ENCODE results near the gene MSRB3. TPM values are rescaled to one million over a fixed set of nuclear protein-coding genes. Genes with fewer than 3 reads are reported as not detected.

Gene MSRB3
- total and polyA plus RNA-seq, 10 of the 15 experiments (the other 5 are each of a cell fraction or from before 2014, with no cell fraction given), result 0.07 to 2.7 (median 1.3) TPM

DNA sequence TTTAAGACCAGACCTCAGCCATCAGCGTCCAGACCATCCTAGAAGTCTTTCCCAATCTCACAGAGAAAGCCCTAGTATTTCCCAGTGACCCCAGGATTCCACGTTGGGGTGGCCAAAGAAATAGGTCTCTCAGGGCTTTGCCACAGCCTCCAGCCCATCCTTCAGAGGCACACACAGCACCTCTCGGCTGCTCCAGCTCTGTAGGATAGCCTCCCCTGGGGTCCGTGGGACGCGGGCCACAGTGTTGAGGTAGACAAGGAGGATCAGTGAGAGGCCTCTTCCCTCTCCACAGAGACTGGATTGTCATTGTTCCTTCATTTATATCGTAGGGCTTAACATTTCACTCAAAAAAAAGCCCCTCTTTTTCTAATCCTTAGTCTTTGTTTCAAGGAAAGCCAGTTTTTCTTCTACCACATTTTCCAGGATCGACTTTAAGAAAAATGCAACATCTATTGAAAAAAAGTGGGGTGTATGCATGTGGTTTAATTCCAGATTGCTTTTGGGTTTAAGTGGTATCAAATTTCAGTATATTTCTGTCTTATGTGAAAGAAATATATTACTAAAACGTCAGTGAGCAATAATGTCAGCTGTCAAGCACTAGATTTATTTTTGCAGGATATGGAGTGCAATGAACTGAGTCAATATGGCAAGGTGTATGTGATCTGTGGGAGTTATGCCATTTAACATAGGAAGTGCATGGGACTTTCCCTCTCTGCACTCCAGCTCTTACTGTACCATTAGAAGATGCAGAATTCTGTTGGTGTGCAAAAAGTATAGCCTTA is 187.5 kb downstream of the MSRB3 start:
- Histone ChIP-seq H3K27ac (ENCODE audit: control insufficient read depth, insufficient read depth) (no peak overlapping the region), H3K9ac (ENCODE audit: control insufficient read depth, insufficient read depth, low read length) (no peak overlapping the region), H3K79me2 (ENCODE audit: control insufficient read depth, insufficient read depth, low read length) (no peaks in the 10 kb centered on the region), H4K20me1 (ENCODE audit: control insufficient read depth, insufficient read depth) (no peaks in the 10 kb centered on the region), H3K9me3 (replicated peaks; ENCODE audit: control insufficient read depth, insufficient read depth, low read length) (no peaks in the 10 kb centered on the region), H3K4me2 (ENCODE audit: control insufficient read depth, insufficient read depth) (no peak overlapping the region), H3K27me3 (replicated peaks in 1 of 2; ENCODE audit: control insufficient read depth in 2 of 2, insufficient read depth in 2 of 2, low read length in 1 of 2) (no peaks in the 10 kb centered on the region), H3K4me3 (no peak overlapping the region), H2AFZ (ENCODE audit: control insufficient read depth, low read depth, low read length) (no peak overlapping the region), H3K36me3 (ENCODE audit: control insufficient read depth in 2 of 2, insufficient read depth in 2 of 2, low read length in 1 of 2) (no peaks in the 10 kb centered on the region), H3K4me1 (ENCODE audit: control insufficient read depth, insufficient read depth, low read length) (no peaks in the 10 kb centered on the region)
- ATAC-seq (no peak), DNase-seq (ENCODE audit: low read depth, low spot score) (no peak), FAIRE-seq (no peak)
- 15% methylated on average over 9 of the region's 9 CpGs for WGBS (ENCODE audit: insufficient coverage, insufficient replicate concordance, low lambda C conversion rate, missing lambda C conversion rate)
- in situ Hi-C loops (cut with MboI), result no loop called here
- ChIA-PET CTCF (interaction anchor here (2.0 kb wide), 1 partner anchor 14 kb away, joined by 4 read pairs; no protein-coding TSS in a partner anchor), RAD21 (ENCODE audit: unreplicated experiment) (no interaction called here), POLR2A (no interaction called here), SMC1A (ENCODE audit: uncharacterized antibody, unreplicated experiment) (interaction anchor here (0.6 kb wide), 1 partner anchor 914 kb away, joined by 3 read pairs; no protein-coding TSS in a partner anchor)
- intact Hi-C loops (cut with micrococcal nuclease; ENCODE audit: unreplicated experiment), result no loop called here
- no peak for TF ChIP-seq CHD2 (IDR thresholded peaks at IDR 0.05; ENCODE audit: borderline replicate concordance, low read depth, low read length)
- no peak for TF ChIP-seq NR2C1 (IDR thresholded peaks at IDR 0.05)
- no peak for TF ChIP-seq SMARCA5 (IDR thresholded peaks at IDR 0.05)
- TF ChIP-seq KLF5 (IDR thresholded peaks at IDR 0.05; ENCODE audit: partially characterized antibody), result no peak
- no peak for TF ChIP-seq HDAC6 (IDR thresholded peaks at IDR 0.05; ENCODE audit: unreplicated experiment)
- BruUV-seq (replicated peaks), result no TSS peak

GRCh38 chr12:65466911-65467310 is 188.4 kb downstream of the MSRB3 start:
- no peaks in the 10 kb centered on the region for H4K20me1 ChIP-seq (ENCODE audit: control insufficient read depth, insufficient read depth)
- no peak overlapping the region for H3K4me3 ChIP-seq
- DNase-seq (ENCODE audit: low read depth, low spot score), result no peak
- SMC1A ChIA-PET (ENCODE audit: uncharacterized antibody, unreplicated experiment), result interaction anchor here (0.6 kb wide), 1 partner anchor 913 kb away, joined by 3 read pairs; no protein-coding TSS in a partner anchor
- no TSS peak for BruUV-seq (replicated peaks)
- no peak for ATAC-seq
- RAD21 ChIA-PET (ENCODE audit: unreplicated experiment), result no interaction called here
- no peaks in the 10 kb centered on the region for H3K79me2 ChIP-seq (ENCODE audit: control insufficient read depth, insufficient read depth, low read length)
- H3K27ac ChIP-seq (ENCODE audit: control insufficient read depth, insufficient read depth), result no peak overlapping the region
- no peaks in the 10 kb centered on the region for H3K9me3 ChIP-seq (replicated peaks; ENCODE audit: control insufficient read depth, insufficient read depth, low read length)
- 0% methylated on average over 1 of the region's 1 CpG for WGBS (ENCODE audit: insufficient coverage, insufficient replicate concordance, low lambda C conversion rate, missing lambda C conversion rate)
- POLR2A ChIA-PET, result no interaction called here
- no peak overlapping the region for H2AFZ ChIP-seq (ENCODE audit: control insufficient read depth, low read depth, low read length)
- CTCF ChIA-PET, result interaction anchor here (2.0 kb wide), 1 partner anchor 13 kb away, joined by 4 read pairs; no protein-coding TSS in a partner anchor
- no peaks in the 10 kb centered on the region for H3K27me3 ChIP-seq (replicated peaks in 1 of 2; ENCODE audit: control insufficient read depth in 2 of 2, insufficient read depth in 2 of 2, low read length in 1 of 2)
- H3K9ac ChIP-seq (ENCODE audit: control insufficient read depth, insufficient read depth, low read length), result no peak overlapping the region
- H3K4me2 ChIP-seq (ENCODE audit: control insufficient read depth, insufficient read depth), result no peak overlapping the region
- intact Hi-C loops (cut with micrococcal nuclease; ENCODE audit: unreplicated experiment), result no loop called here
- in situ Hi-C loops (cut with MboI), result no loop called here
- H3K36me3 ChIP-seq (ENCODE audit: control insufficient read depth in 2 of 2, insufficient read depth in 2 of 2, low read length in 1 of 2), result no peaks in the 10 kb centered on the region
- H3K4me1 ChIP-seq (ENCODE audit: control insufficient read depth, insufficient read depth, low read length), result no peaks in the 10 kb centered on the region
- TF ChIP-seq ETV6 (conservative IDR thresholded peaks at IDR 0.05 in 1 of 2, IDR thresholded peaks at IDR 0.05 in 1 of 2; ENCODE audit: borderline replicate concordance in 1 of 2, low read depth in 1 of 2), result no peak
- TF ChIP-seq CHD4 (IDR thresholded peaks at IDR 0.05), result no peak
- TF ChIP-seq, protein P1, sequence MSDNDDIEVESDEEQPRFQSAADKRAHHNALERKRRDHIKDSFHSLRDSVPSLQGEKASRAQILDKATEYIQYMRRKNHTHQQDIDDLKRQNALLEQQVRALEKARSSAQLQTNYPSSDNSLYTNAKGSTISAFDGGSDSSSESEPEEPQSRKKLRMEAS (IDR thresholded peaks at IDR 0.05; ENCODE audit: low read depth, low read length), result no peak
- TF ChIP-seq ZNF207 (IDR thresholded peaks at IDR 0.05; ENCODE audit: borderline replicate concordance), result no peak
- TF ChIP-seq GATAD2B (conservative IDR thresholded peaks at IDR 0.05; ENCODE audit: low read depth), result no peak
- no peak for TF ChIP-seq USF2 (IDR thresholded peaks at IDR 0.05; ENCODE audit: borderline replicate concordance, low read depth, low read length)
- TF ChIP-seq ATF2 (IDR thresholded peaks at IDR 0.05; ENCODE audit: low read length), result no peak
- no peak for TF ChIP-seq RELA (IDR thresholded peaks at IDR 0.05; ENCODE audit: borderline replicate concordance, partially characterized antibody)
- FAIRE-seq, result no peak

Measured in GM12878 (cell line).